Progenitor cell of endocrine pancreas (in vitro differentiated cells): ENCODE measurements around the gene SCYL1. TPM values are rescaled to one million over a fixed set of nuclear protein-coding genes. Genes with fewer than 3 reads are reported as not detected.
A peak's percentile ranks its signal among the peaks of the same experiment; 100 is the strongest.

Experiments used
- DNase-seq: peaks from one replicate; pipeline ENCODE4 v3.0.0; 2021; ENCODE audit warnings: low spot score; ENCODE audit not compliant: unreplicated experiment
- H3K27ac Mint-ChIP-seq: 2 replicates; pipeline ENCODE4 v1.8.0; 2021; ENCODE audit warnings: mild to moderate bottlenecking, moderate library complexity, mixed read lengths
- H3K27me3 Mint-ChIP-seq: 2 replicates; pipeline ENCODE4 v1.8.0; 2021; ENCODE audit warnings: mixed read lengths
- H3K36me3 Mint-ChIP-seq: 2 replicates; pipeline ENCODE4 v1.8.0; 2022; ENCODE audit warnings: mixed read lengths; ENCODE audit not compliant: insufficient read depth
- H3K4me1 Mint-ChIP-seq: 2 replicates; pipeline ENCODE4 v1.8.0; 2021; ENCODE audit warnings: low read depth, mixed read lengths
- H3K4me3 Mint-ChIP-seq: 2 replicates; pipeline ENCODE4 v1.8.0; 2021; ENCODE audit warnings: low read depth, mild to moderate bottlenecking, moderate library complexity, mixed read lengths
- H3K9me3 Mint-ChIP-seq: 2 replicates; pipeline ENCODE4 v1.8.0; 2021; ENCODE audit warnings: low read depth, mixed read lengths
- CTCF ChIP-seq: fragments of 200-600 bp; sonication (generic); IDR thresholded peaks from one replicate; pipeline ENCODE4 v1.5.0; 2021; ENCODE audit warnings: antibody characterized with exemption, mild to moderate bottlenecking; ENCODE audit not compliant: unreplicated experiment
- total RNA-seq: library from RNA; stranded (reverse); gene quantifications from 2 replicates; pipeline ENCODE4 v1.2.1, GENCODE V29; 2021

The SCYL1 gene
- total RNA-seq, 1 donor from 2014 or later: 61.4 TPM

- H3K9me3 Mint-ChIP-seq: no peaks in the 10 kb centered on the region
- peaks cover 39% of the 10 kb centered on the region for H3K27me3 Mint-ChIP-seq
- no peak for DNase-seq
- peaks cover 18% of the 10 kb centered on the region for H3K4me1 Mint-ChIP-seq
- no peaks in the 10 kb centered on the region for H3K36me3 Mint-ChIP-seq
- H3K4me3 Mint-ChIP-seq: peak overlapping the region; percentile 71
- no peak for TF ChIP-seq CTCF
- H3K27ac Mint-ChIP-seq: peak overlapping the region; percentile 71
Measured at GRCh38 chr11:65556470-65557279, 31.8 kb downstream of the SCYL1 start.

GRCh38 chr11:65557280-65558001 is 32.6 kb downstream of the SCYL1 start:
- peaks cover 40% of the 10 kb centered on the region for H3K27me3 Mint-ChIP-seq
- H3K4me3 Mint-ChIP-seq: peak overlapping the region; percentile 71
- H3K9me3 Mint-ChIP-seq: no peaks in the 10 kb centered on the region
- TF ChIP-seq CTCF: no peak
- DNase-seq: no peak
- peaks cover 14% of the 10 kb centered on the region for H3K4me1 Mint-ChIP-seq
- H3K36me3 Mint-ChIP-seq: no peaks in the 10 kb centered on the region
- peak overlapping the region; percentile 25 for H3K27ac Mint-ChIP-seq

- peak within 1 kb of the TSS; percentile 90 for H3K27ac Mint-ChIP-seq
- no peaks in the 10 kb centered on the region for H3K9me3 Mint-ChIP-seq
- H3K27me3 Mint-ChIP-seq: peaks cover 40% of the 10 kb centered on the region
- no peaks in the 10 kb centered on the region for H3K36me3 Mint-ChIP-seq
- peak within 1 kb of the TSS; percentile 71 for H3K4me3 Mint-ChIP-seq
- H3K4me1 Mint-ChIP-seq: peaks cover 12% of the 10 kb centered on the region
- TF ChIP-seq CTCF: no peak
- peak; percentile 47 for DNase-seq
Measured at GRCh38 chr11:65558002-65558929, 33.4 kb downstream of the SCYL1 start, which contains the start of gene LTBP3. Gene LTBP3 (minus strand): TSS chr11:65558359. CDS start chr11:65557959, 400 bp downstream.

GRCh38 chr11:65558930-65559509 is 34.1 kb downstream of the SCYL1 start:
- Mint-ChIP-seq H3K9me3 (no peaks in the 10 kb centered on the region), H3K27me3 (peaks cover 41% of the 10 kb centered on the region), H3K27ac (peak overlapping the region; percentile 90), H3K4me1 (peaks cover 12% of the 10 kb centered on the region), H3K4me3 (peak overlapping the region; percentile 56), H3K36me3 (no peaks in the 10 kb centered on the region)
- no peak for DNase-seq
- no peak for TF ChIP-seq CTCF
